HFFc6 (cell line): ENCODE measurements around the gene GPR17. TPM values are rescaled to one million over a fixed set of nuclear protein-coding genes. Genes with fewer than 3 reads are reported as not detected.

Source experiments
- DNase-seq: peaks from one replicate; pipeline ENCODE4 v3.0.0-alpha.2; 2018
- H3K27ac Mint-ChIP-seq: 2 replicates; pipeline ENCODE4 v1.8.0; 2020; ENCODE audit warnings: mild to moderate bottlenecking, mixed read lengths
- H3K27me3 Mint-ChIP-seq: 2 replicates; pipeline ENCODE4 v1.8.0; 2021; ENCODE audit warnings: mild to moderate bottlenecking, moderate library complexity, mixed read lengths; ENCODE audit not compliant: insufficient read depth
- H3K36me3 Mint-ChIP-seq: 2 replicates; pipeline ENCODE4 v1.8.0; 2021; ENCODE audit warnings: low read depth, mixed read lengths
- H3K4me1 Mint-ChIP-seq: 2 replicates; pipeline ENCODE4 v1.8.0; 2020; ENCODE audit warnings: low read depth, mixed read lengths
- H3K4me3 Mint-ChIP-seq: 2 replicates; pipeline ENCODE4 v1.8.0; 2020; ENCODE audit warnings: mild to moderate bottlenecking, moderate library complexity, mixed read lengths
- H3K9me3 Mint-ChIP-seq: 2 replicates; pipeline ENCODE4 v1.8.0; 2020; ENCODE audit warnings: mild to moderate bottlenecking, mixed read lengths
- total RNA-seq, 6 experiments: library from RNA; stranded (reverse); fragmentation: NEBNext Ultra II Directional; extraction: Animal tissue kit (Norgen Biotek cat#: 25700); gene quantifications; 2 replicates in 1 of 6; 3 replicates in 5 of 6; pipeline ENCODE4 v1.2.3, GENCODE V29; 2021
- TF ChIP-seq, protein P1 (sequence below): fragments of 200-600 bp; sonication (generic); IDR thresholded peaks from 2 replicates; pipeline ENCODE4 v1.5.0; 2021; ENCODE audit warnings: antibody characterized with exemption, mild to moderate bottlenecking

GPR17 gene
- total RNA-seq, 6 experiments from 2014 or later = not detected

DNA sequence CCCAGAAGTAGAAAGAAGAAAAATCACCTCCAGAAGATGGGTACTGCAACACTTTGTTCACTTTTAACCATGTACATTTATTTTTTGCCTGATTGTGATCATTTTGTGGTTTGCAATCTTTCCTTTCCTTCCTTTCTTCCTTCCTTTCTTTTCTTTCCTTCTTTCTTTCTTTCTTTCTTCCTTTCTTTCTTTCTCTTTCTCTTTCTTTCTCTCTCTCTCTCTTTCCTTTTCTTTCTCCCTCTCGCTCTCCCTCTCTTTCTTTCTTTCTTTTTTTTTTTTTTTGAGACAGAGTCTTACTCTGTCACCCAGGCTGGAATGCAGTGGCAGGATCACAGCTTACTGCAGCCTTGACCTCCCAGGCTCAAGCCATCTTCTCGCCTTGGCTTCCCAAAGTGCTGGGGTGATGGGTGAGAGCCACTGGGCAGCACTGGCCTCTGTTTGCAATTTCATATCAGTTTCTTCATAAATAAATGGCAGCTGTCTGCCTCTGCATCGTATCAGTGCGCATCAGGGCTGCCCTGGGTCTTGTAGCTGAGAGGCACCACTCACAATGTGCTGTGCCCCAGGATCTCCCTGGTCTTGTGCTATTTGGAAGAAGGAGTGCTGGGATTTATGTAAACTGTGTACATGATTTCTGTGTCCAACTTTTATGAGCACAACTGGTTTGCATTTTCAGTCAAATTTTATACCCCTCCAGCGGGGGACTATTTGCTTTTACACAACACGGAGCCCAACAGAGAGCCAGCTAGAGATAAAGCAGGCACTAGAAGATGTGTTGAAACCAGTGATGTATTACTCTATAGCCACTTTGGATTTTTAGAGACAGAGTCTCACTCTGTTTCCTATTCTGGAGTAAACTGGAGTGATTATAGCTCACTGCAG lies 36.3 kb downstream of the GPR17 start:
- no peaks in the 10 kb centered on the region for H3K9me3 Mint-ChIP-seq

DNA sequence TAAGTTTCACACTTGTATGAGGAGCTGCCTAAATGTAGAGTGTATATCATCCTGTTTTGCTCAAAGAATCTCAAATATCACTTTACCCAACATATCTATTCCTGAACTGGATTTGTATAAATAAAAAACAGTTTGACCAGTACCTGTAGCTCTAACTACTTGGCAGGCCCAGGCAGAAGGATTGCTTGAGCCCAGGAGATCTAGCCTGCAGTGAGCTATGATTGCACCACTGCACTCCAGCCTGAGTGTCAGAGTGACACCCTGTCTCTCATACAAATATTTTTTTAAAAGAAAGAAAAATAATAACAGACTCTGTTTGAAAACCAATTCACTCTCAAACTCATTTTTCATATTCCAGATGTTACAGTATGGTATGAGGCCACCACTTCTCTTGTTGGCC lies 37.1 kb downstream of the GPR17 start:
- TF ChIP-seq, protein P1, sequence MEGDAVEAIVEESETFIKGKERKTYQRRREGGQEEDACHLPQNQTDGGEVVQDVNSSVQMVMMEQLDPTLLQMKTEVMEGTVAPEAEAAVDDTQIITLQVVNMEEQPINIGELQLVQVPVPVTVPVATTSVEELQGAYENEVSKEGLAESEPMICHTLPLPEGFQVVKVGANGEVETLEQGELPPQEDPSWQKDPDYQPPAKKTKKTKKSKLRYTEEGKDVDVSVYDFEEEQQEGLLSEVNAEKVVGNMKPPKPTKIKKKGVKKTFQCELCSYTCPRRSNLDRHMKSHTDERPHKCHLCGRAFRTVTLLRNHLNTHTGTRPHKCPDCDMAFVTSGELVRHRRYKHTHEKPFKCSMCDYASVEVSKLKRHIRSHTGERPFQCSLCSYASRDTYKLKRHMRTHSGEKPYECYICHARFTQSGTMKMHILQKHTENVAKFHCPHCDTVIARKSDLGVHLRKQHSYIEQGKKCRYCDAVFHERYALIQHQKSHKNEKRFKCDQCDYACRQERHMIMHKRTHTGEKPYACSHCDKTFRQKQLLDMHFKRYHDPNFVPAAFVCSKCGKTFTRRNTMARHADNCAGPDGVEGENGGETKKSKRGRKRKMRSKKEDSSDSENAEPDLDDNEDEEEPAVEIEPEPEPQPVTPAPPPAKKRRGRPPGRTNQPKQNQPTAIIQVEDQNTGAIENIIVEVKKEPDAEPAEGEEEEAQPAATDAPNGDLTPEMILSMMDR = no peak
- H3K36me3 Mint-ChIP-seq = no peaks in the 10 kb centered on the region
- no peak for DNase-seq
- H3K4me3 Mint-ChIP-seq = no peak overlapping the region
- peaks cover 2% of the 10 kb centered on the region for H3K9me3 Mint-ChIP-seq
- H3K27me3 Mint-ChIP-seq = peaks cover 8% of the 10 kb centered on the region
- no peak overlapping the region for H3K27ac Mint-ChIP-seq
- peaks cover 23% of the 10 kb centered on the region for H3K4me1 Mint-ChIP-seq

More for the DNA sequence above, 36.3 kb downstream of the GPR17 start:
- Mint-ChIP-seq H3K27ac (no peak overlapping the region), H3K36me3 (no peaks in the 10 kb centered on the region), H3K4me1 (peaks cover 23% of the 10 kb centered on the region), H3K4me3 (no peak overlapping the region; the same call in 1 of the 2 replicates), H3K27me3 (peaks cover 14% of the 10 kb centered on the region)
- TF ChIP-seq, protein P1 = no peak
- DNase-seq = no peak

DNA sequence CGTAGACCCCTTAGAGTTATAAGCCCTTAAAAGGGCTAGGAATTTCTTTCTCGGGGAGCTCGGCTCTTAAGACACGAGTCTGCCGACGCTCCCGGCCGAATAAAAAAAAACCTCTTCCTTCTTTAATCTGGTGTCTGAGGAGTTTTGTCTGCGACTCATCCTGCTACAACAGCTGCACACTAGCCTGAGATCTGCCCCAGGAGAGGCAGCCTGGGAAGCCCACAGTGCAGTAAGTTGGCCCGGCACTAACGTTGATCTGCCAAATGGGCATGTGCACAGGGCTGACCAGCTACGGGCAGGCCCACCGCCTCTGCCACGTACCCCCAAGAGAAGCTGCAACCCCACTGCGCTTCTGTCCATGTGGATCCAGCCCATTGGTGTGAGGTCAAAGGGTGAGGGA lies 37.8 kb downstream of the GPR17 start:
- H3K27ac Mint-ChIP-seq = peak overlapping the region; percentile 28; the same call in 1 of the 2 replicates
- H3K27me3 Mint-ChIP-seq = peaks cover 5% of the 10 kb centered on the region
- H3K4me3 Mint-ChIP-seq = peak overlapping the region; percentile 59; the same call in 1 of the 2 replicates
- TF ChIP-seq, protein P1 = no peak
- H3K4me1 Mint-ChIP-seq = peaks cover 23% of the 10 kb centered on the region
- H3K36me3 Mint-ChIP-seq = 0 out of 2 replicates have a peak, but pooled peaks cover 3% of the 10 kb centered on the region
- H3K9me3 Mint-ChIP-seq = peaks cover 9% of the 10 kb centered on the region
- peak; percentile 32 for DNase-seq

GRCh38 chr2:127685410-127686080 lies 39.6 kb downstream of the GPR17 start:
- H3K27me3 Mint-ChIP-seq = peaks cover 4% of the 10 kb centered on the region
- TF ChIP-seq, protein P1 = no peak
- no peak for DNase-seq
- peaks cover 22% of the 10 kb centered on the region for H3K9me3 Mint-ChIP-seq
- peaks cover 11% of the 10 kb centered on the region; the same call in 1 of the 2 replicates for H3K36me3 Mint-ChIP-seq
- peaks cover 23% of the 10 kb centered on the region for H3K4me1 Mint-ChIP-seq
- no peak overlapping the region for H3K27ac Mint-ChIP-seq
- no peak overlapping the region for H3K4me3 Mint-ChIP-seq

- Mint-ChIP-seq H3K4me1 (peaks cover 7% of the 10 kb centered on the region), H3K4me3 (no peak overlapping the region), H3K27ac (no peak overlapping the region), H3K27me3 (peaks cover 3% of the 10 kb centered on the region), H3K9me3 (peaks cover 33% of the 10 kb centered on the region), H3K36me3 (peaks cover 26% of the 10 kb centered on the region)
- TF ChIP-seq, protein P1 = no peak
- no peak for DNase-seq
These were observed 42.5 kb downstream of the GPR17 start for GRCh38 chr2:127688405-127688804.
